ENCODE results near the gene STRADA. TPM values are rescaled to one million over a fixed set of nuclear protein-coding genes. Genes with fewer than 3 reads are reported as not detected.

The STRADA gene
- total RNA-seq, 1 donor from 2014 or later = 42.9 TPM

DNA sequence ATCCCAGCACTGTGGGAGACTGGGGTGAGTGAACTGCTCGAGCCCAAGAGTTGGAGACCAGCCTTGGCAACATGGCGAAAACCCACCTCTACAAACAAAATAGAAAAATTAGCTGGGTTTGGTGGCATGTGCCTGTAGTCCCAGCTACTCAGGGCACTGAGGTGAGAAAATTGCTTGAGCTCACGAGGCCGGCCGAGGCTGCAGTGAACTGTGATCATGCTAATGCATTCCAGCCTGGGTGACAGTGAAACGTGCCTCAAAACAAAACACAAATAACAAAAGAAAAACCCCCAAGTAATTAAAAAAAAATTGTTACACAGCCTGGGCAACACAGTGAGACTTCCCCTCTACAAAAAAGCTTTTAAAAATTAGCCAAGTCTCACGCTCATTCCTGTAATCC, 26.8 kb upstream of the STRADA start:
- TF ChIP-seq, protein P1, sequence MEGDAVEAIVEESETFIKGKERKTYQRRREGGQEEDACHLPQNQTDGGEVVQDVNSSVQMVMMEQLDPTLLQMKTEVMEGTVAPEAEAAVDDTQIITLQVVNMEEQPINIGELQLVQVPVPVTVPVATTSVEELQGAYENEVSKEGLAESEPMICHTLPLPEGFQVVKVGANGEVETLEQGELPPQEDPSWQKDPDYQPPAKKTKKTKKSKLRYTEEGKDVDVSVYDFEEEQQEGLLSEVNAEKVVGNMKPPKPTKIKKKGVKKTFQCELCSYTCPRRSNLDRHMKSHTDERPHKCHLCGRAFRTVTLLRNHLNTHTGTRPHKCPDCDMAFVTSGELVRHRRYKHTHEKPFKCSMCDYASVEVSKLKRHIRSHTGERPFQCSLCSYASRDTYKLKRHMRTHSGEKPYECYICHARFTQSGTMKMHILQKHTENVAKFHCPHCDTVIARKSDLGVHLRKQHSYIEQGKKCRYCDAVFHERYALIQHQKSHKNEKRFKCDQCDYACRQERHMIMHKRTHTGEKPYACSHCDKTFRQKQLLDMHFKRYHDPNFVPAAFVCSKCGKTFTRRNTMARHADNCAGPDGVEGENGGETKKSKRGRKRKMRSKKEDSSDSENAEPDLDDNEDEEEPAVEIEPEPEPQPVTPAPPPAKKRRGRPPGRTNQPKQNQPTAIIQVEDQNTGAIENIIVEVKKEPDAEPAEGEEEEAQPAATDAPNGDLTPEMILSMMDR (IDR thresholded peaks at IDR 0.05) = no peak
- H3K36me3 Mint-ChIP-seq (ENCODE audit: unreplicated experiment) = peaks cover 9% of the 10 kb centered on the region
- no peak overlapping the region for H3K27ac Mint-ChIP-seq (ENCODE audit: unreplicated experiment)
- H3K4me3 Mint-ChIP-seq (ENCODE audit: unreplicated experiment) = no peak overlapping the region
- DNase-seq (ENCODE audit: extremely low spot score, unreplicated experiment) = no peak
- H3K4me1 Mint-ChIP-seq (ENCODE audit: unreplicated experiment) = peaks cover 16% of the 10 kb centered on the region
- H3K27me3 Mint-ChIP-seq (ENCODE audit: unreplicated experiment) = no peaks in the 10 kb centered on the region
- H3K9me3 Mint-ChIP-seq (ENCODE audit: unreplicated experiment) = no peaks in the 10 kb centered on the region

DNA sequence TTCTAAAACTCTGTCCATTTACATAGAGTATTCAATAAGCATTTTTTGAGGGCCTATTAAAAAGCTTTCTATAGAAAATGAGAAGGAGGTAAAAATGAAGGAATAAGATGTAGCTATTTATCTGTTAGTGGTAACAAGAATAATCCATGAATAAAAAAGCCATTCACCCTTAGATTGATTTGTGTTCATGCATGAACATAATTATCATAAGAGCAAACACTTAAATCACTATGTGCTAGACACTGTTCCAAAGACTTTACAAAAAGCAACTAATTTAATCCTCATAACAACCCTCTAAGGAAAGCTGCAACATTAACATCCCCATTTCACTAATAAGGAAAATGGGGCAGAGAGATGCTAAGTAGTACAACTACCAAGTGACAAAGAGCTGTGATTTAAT, 25.2 kb upstream of the STRADA start:
- peaks cover 6% of the 10 kb centered on the region for H3K4me1 Mint-ChIP-seq (ENCODE audit: unreplicated experiment)
- no peak overlapping the region for H3K27ac Mint-ChIP-seq (ENCODE audit: unreplicated experiment)
- peaks cover 15% of the 10 kb centered on the region for H3K36me3 Mint-ChIP-seq (ENCODE audit: unreplicated experiment)
- DNase-seq (ENCODE audit: extremely low spot score, unreplicated experiment) = no peak
- TF ChIP-seq, protein P1 (IDR thresholded peaks at IDR 0.05) = no peak
- no peaks in the 10 kb centered on the region for H3K27me3 Mint-ChIP-seq (ENCODE audit: unreplicated experiment)
- no peaks in the 10 kb centered on the region for H3K9me3 Mint-ChIP-seq (ENCODE audit: unreplicated experiment)
- no peak overlapping the region for H3K4me3 Mint-ChIP-seq (ENCODE audit: unreplicated experiment)

DNA sequence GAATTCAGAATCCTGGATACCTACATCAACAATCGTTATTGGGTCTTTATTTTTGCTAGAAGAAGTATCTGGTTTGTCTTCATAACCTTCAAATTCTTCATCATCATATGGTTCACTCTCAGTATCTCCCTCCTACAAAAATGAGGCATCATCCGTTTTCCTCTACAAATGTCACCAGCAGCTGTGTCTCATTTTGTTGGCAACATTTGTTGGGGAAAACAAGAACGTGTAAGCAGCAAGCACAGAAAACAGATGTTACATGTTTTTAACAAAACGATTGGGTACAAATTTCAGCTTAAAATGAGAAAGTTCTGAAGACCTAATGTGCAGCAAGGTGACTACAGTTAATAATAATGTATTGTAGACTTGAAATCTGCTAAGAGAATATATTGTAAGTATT, 23.1 kb upstream of the STRADA start:
- DNase-seq (ENCODE audit: extremely low spot score, unreplicated experiment) = no peak
- Mint-ChIP-seq H3K4me3 (ENCODE audit: unreplicated experiment) (no peak overlapping the region), H3K9me3 (ENCODE audit: unreplicated experiment) (no peaks in the 10 kb centered on the region), H3K36me3 (ENCODE audit: unreplicated experiment) (peaks cover 26% of the 10 kb centered on the region), H3K27me3 (ENCODE audit: unreplicated experiment) (no peaks in the 10 kb centered on the region), H3K4me1 (ENCODE audit: unreplicated experiment) (no peaks in the 10 kb centered on the region), H3K27ac (ENCODE audit: unreplicated experiment) (no peak overlapping the region)
- TF ChIP-seq, protein P1 (IDR thresholded peaks at IDR 0.05) = no peak

DNA sequence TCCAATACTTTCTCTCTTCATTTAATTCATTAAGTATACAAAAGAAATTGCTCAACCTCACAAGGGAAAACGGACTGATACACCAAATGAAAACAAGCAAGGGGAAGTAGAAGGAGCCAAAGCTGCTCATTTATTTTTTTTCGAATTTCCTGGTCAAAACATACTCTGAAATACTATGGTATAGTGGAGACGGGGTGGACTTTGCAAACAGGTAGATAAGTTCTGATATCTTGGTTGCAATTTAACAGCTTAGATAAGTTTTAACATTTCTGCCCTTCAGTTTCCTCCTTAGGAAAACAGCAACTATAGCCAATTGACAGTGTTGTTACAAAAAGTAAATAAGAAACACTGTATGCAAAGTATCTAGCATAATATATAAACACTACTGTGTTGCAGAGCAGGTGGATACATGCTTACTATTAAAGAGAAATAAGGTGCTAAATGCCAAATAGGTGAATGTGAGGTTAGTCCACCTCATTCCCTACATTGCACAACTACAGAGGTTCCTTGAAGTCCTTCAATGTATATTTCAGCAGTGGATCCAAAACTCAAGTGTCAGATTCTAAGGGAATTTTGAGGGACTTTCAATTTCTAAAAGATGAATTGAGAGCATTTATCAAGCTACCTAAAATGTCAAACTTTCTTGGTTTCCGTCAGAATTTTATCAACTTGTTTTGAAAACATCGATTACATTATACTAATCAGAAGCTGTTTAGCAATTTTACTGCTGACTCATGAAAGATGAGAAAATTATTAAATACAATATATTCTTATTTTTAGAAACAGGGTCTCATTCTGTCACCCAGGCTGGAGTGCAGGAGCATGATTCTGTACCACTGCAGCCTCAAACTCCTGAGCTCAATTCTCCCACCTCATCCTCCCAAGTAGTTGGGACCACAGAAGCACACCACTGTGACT, 20.8 kb upstream of the STRADA start:
- no peak overlapping the region for H3K27ac Mint-ChIP-seq (ENCODE audit: unreplicated experiment)
- H3K36me3 Mint-ChIP-seq (ENCODE audit: unreplicated experiment) = peaks cover 38% of the 10 kb centered on the region
- H3K27me3 Mint-ChIP-seq (ENCODE audit: unreplicated experiment) = no peaks in the 10 kb centered on the region
- TF ChIP-seq, protein P1 (IDR thresholded peaks at IDR 0.05) = no peak
- H3K4me3 Mint-ChIP-seq (ENCODE audit: unreplicated experiment) = no peak overlapping the region
- no peaks in the 10 kb centered on the region for H3K9me3 Mint-ChIP-seq (ENCODE audit: unreplicated experiment)
- DNase-seq (ENCODE audit: extremely low spot score, unreplicated experiment) = no peak
- no peaks in the 10 kb centered on the region for H3K4me1 Mint-ChIP-seq (ENCODE audit: unreplicated experiment)

DNA sequence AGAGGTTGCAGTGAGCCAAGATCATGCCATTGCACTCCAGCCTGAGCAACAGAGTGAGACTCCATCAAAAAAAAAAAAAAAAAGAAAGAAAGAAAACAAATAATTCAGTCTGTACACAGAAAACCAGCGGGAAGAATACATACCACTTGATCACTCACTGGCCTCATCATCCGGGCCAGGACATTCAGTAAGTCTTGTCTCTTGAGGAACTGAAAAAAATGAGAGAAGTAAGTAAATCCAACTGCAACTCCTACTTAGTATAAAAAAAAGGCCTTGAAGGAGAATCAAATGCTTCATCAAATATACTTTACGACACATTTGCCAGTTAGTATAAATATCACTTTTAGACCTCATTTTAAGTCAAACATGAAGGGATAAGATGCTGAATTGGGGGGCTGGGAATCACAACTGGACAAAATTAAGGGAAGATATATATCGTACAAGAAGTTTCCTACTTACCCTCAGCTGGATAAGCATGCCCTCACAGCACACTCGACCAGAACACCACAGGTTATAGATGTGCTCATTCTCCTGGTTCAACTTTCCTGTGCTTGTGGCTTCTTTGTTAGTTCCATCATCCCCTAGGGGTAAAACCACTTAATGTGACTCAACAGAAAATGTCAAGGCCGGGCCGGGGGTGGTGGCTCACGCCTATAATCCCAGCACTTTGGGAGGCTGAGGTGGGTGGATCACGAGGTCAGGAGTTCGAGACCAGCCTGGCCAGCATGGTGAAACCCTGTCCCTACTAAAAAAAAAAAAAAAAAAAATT, 19.4 kb upstream of the STRADA start:
- Mint-ChIP-seq H3K36me3 (ENCODE audit: unreplicated experiment) (peaks cover 43% of the 10 kb centered on the region), H3K27ac (ENCODE audit: unreplicated experiment) (no peak overlapping the region), H3K9me3 (ENCODE audit: unreplicated experiment) (no peaks in the 10 kb centered on the region), H3K4me1 (ENCODE audit: unreplicated experiment) (no peaks in the 10 kb centered on the region), H3K4me3 (ENCODE audit: unreplicated experiment) (no peak overlapping the region), H3K27me3 (ENCODE audit: unreplicated experiment) (no peaks in the 10 kb centered on the region)
- DNase-seq (ENCODE audit: extremely low spot score, unreplicated experiment) = no peak
- TF ChIP-seq, protein P1 (IDR thresholded peaks at IDR 0.05) = no peak
